ENCODE measurements around the gene MAP3K20. TPM values are rescaled to one million over a fixed set of nuclear protein-coding genes. Genes with fewer than 3 reads are reported as not detected.

MAP3K20 gene
- polyA plus RNA-seq, 1 of the 3 experiments (the other 2 are of a cell fraction) = 8.5 TPM

DNA sequence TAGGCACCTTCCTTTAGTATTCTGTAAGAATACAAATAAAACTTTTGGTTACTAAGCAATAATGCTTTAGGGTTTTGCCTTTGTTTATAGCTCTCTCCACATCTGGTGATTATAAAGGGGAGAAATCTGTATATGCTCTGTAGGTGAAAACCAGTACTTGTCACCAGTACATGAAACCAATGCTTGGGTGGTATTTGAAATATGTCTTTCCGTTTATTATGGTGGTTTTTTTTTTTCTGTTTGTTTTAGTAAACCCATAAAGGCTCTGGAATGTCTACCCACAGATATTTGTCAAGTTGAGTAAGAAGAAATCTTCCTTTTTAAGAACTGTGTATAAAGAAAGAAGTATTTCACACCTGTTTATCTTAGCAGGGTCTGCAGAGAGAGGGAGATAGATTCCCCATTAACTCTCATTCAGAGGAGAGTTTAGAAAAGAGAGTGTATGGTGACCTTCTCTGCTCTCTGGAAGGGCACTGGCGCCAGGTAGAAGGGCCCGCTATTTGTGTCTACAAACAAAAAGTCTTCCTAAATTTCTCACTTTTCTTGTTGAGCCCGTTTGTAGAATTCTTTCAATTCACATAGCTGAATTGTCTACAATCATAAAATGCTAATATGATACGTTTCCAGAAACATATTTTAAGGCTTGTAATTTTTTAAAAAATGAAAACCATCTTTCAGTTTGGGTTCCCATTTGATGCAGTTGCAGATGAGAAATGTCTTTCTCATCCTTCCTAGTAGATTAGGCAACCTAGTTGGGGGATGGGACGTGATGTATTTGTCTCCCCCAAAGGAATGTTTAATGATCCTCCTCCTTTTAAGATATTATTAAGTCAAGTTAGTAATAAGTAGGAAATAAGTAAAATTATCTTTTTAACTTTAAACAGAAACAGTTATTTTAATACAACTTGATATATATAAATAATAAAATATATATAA is 33.9 kb downstream of the MAP3K20 start:
- Histone ChIP-seq H3K27ac (ENCODE audit: low read depth in 2 of 2, low read length in 1 of 2) (peak overlapping the region; percentile 60 to 64; a peak in 3 of 4 replicates), H3F3A (replicated peaks; ENCODE audit: insufficient read depth) (peaks cover 12% of the 10 kb centered on the region), H3K36me3 (replicated peaks in 1 of 2; ENCODE audit: control insufficient read depth in 1 of 2, insufficient read depth in 2 of 2, low read length in 1 of 2) (no peaks in the 10 kb centered on the region), H3K27me3 (ENCODE audit: insufficient read depth) (no peaks in the 10 kb centered on the region), H4K20me1 (ENCODE audit: insufficient read depth) (no peaks in the 10 kb centered on the region), H3K9ac (peak overlapping the region; percentile 27; the same call in 1 of the 2 replicates), H3K9me3 (no peaks in the 10 kb centered on the region), H2AFZ (ENCODE audit: low read depth) (no peak overlapping the region), H3K4me3 (ENCODE audit: low read depth in 2 of 2, low read length in 1 of 2) (no peak overlapping the region), H3K4me2 (no peak overlapping the region), H3K79me2 (ENCODE audit: insufficient read depth) (peaks cover 54% of the 10 kb centered on the region), H3K9me2 (no peaks in the 10 kb centered on the region), H3K4me1 (ENCODE audit: control insufficient read depth in 1 of 2, insufficient read depth in 2 of 2, low read depth in 1 of 2, low read length in 1 of 2) (peaks cover 0 to 13% of the 10 kb centered on the region in 2 experiments; a peak in 2 of 4 replicates)
- POLR2A ChIA-PET = no interaction called here
- CTCF ChIA-PET = interaction anchor here (1.5 kb wide), 1 partner anchor 82 kb away, joined by 3 read pairs; no protein-coding TSS in a partner anchor
- no peak for DNase-seq
- 69% methylated on average over 6 of the region's 6 CpGs for WGBS (ENCODE audit: low lambda C conversion rate)
- TF ChIP-seq SIN3A (IDR thresholded peaks at IDR 0.05; ENCODE audit: borderline replicate concordance, low read depth, low read length) (no peak), POLR2AphosphoS5 (IDR thresholded peaks at IDR 0.05; ENCODE audit: low read depth, low read length) (no peak), TCF12 (IDR thresholded peaks at IDR 0.05) (peak; percentile 29; the same call in 1 of the 2 replicates), RFX5 (IDR thresholded peaks at IDR 0.05; ENCODE audit: low read length) (no peak)
- TF ChIP-seq, protein P1, sequence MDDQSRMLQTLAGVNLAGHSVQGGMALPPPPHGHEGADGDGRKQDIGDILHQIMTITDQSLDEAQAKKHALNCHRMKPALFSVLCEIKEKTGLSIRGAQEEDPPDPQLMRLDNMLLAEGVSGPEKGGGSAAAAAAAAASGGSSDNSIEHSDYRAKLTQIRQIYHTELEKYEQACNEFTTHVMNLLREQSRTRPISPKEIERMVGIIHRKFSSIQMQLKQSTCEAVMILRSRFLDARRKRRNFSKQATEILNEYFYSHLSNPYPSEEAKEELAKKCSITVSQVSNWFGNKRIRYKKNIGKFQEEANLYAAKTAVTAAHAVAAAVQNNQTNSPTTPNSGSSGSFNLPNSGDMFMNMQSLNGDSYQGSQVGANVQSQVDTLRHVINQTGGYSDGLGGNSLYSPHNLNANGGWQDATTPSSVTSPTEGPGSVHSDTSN (IDR thresholded peaks at IDR 0.05) = peak; percentile 33; the same call in 1 of the 2 replicates
- TF ChIP-seq, protein P2, sequence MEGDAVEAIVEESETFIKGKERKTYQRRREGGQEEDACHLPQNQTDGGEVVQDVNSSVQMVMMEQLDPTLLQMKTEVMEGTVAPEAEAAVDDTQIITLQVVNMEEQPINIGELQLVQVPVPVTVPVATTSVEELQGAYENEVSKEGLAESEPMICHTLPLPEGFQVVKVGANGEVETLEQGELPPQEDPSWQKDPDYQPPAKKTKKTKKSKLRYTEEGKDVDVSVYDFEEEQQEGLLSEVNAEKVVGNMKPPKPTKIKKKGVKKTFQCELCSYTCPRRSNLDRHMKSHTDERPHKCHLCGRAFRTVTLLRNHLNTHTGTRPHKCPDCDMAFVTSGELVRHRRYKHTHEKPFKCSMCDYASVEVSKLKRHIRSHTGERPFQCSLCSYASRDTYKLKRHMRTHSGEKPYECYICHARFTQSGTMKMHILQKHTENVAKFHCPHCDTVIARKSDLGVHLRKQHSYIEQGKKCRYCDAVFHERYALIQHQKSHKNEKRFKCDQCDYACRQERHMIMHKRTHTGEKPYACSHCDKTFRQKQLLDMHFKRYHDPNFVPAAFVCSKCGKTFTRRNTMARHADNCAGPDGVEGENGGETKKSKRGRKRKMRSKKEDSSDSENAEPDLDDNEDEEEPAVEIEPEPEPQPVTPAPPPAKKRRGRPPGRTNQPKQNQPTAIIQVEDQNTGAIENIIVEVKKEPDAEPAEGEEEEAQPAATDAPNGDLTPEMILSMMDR (IDR thresholded peaks at IDR 0.05) = no peak
- TF ChIP-seq, protein P3, sequence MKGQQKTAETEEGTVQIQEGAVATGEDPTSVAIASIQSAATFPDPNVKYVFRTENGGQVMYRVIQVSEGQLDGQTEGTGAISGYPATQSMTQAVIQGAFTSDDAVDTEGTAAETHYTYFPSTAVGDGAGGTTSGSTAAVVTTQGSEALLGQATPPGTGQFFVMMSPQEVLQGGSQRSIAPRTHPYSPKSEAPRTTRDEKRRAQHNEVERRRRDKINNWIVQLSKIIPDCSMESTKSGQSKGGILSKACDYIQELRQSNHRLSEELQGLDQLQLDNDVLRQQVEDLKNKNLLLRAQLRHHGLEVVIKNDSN (IDR thresholded peaks at IDR 0.05; ENCODE audit: borderline replicate concordance, low read depth) = no peak

DNA sequence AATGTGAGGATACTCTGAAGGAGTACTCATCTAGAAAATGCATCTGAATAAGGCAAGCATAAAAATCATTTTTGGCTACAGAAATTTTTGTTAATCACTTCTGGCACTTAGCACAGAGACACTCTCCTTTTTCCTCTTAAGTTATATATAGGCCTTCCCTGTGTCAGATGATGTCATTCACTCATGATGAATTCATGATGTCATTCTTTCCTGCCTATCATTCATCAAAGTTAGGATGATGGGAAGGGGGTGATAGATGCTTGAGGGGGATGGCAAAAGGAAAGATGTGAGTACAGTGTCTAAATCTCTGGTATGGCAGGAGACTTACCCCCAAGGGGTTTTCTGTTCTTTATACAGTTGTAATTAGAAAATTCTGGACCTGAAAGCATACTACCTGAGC is 42.0 kb downstream of the MAP3K20 start:
- H3K9me3 ChIP-seq = no peaks in the 10 kb centered on the region
- H3K9ac ChIP-seq = no peak overlapping the region
- H3K27me3 ChIP-seq (ENCODE audit: insufficient read depth) = no peaks in the 10 kb centered on the region
- H3K4me3 ChIP-seq (ENCODE audit: low read depth in 2 of 2, low read length in 1 of 2) = no peak overlapping the region
- H3K4me2 ChIP-seq = no peak overlapping the region
- H3K79me2 ChIP-seq (ENCODE audit: insufficient read depth) = peaks cover 74% of the 10 kb centered on the region
- POLR2A ChIA-PET = no interaction called here
- peaks cover 0 to 21% of the 10 kb centered on the region in 2 experiments; a peak in 3 of 4 replicates for H3K4me1 ChIP-seq (ENCODE audit: control insufficient read depth in 1 of 2, insufficient read depth in 2 of 2, low read depth in 1 of 2, low read length in 1 of 2)
- CTCF ChIA-PET = no interaction called here
- no peak for TF ChIP-seq RCOR1 (IDR thresholded peaks at IDR 0.05; ENCODE audit: low read length)
- TF ChIP-seq, protein P4, sequence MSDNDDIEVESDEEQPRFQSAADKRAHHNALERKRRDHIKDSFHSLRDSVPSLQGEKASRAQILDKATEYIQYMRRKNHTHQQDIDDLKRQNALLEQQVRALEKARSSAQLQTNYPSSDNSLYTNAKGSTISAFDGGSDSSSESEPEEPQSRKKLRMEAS (IDR thresholded peaks at IDR 0.05; ENCODE audit: low read depth) = no peak
- H4K20me1 ChIP-seq (ENCODE audit: insufficient read depth) = no peaks in the 10 kb centered on the region
- H3F3A ChIP-seq (replicated peaks; ENCODE audit: insufficient read depth) = peaks cover 14% of the 10 kb centered on the region
- DNase-seq = no peak
- no peak overlapping the region for H2AFZ ChIP-seq (ENCODE audit: low read depth)
- no peaks in the 10 kb centered on the region for H3K9me2 ChIP-seq
- no peak overlapping the region for H3K27ac ChIP-seq (ENCODE audit: low read depth in 2 of 2, low read length in 1 of 2)
- peaks cover 0 to 5% of the 10 kb centered on the region in 2 experiments for H3K36me3 ChIP-seq (replicated peaks in 1 of 2; ENCODE audit: control insufficient read depth in 1 of 2, insufficient read depth in 2 of 2, low read length in 1 of 2)

Measured in SK-N-SH (cell line).